Superior temporal gyrus (tissue), 1 donor: ENCODE measurements around the gene LRRC42.

Source experiments
- DNase-seq: peaks from one replicate; pipeline ENCODE4 v3.0.0-alpha.2; 2016; ENCODE audit errors: extremely low spot score

Gene LRRC42

GRCh38 chr1:53942127-53942957, 3.8 kb upstream of the LRRC42 start:
- no peak for DNase-seq

- no peak for DNase-seq
Measured at GRCh38 chr1:53943090-53943489, 3.1 kb upstream of the LRRC42 start.

- no peak for DNase-seq
Measured at GRCh38 chr1:53943490-53944043, 2.6 kb upstream of the LRRC42 start.

GRCh38 chr1:53944469-53945182, 1.5 kb upstream of the LRRC42 start:
- DNase-seq, result no peak

- peak; percentile 29 for DNase-seq
Measured at GRCh38 chr1:53945183-53945432, 1.0 kb upstream of the LRRC42 start.

- peak; percentile 93 for DNase-seq
Measured at GRCh38 chr1:53945433-53946251, 508 bp upstream of the LRRC42 start, which contains the start of gene IFT25. Gene IFT25 (minus strand): TSS chr1:53945699. CDS start chr1:53940082, 5,617 bp downstream.

- no peak for DNase-seq
Measured at GRCh38 chr1:53947172-53947907, 1.2 kb downstream of the LRRC42 start.

GRCh38 chr1:53948291-53948690, 2.1 kb downstream of the LRRC42 start:
- DNase-seq, result no peak

- DNase-seq, result peak; percentile 53
Measured at GRCh38 chr1:53949023-53949990, 3.2 kb downstream of the LRRC42 start.

- DNase-seq, result no peak
Measured at GRCh38 chr1:53951697-53952096, 5.5 kb downstream of the LRRC42 start.

- no peak for DNase-seq
Measured at GRCh38 chr1:53954128-53954527, 8.0 kb downstream of the LRRC42 start.

GRCh38 chr1:53956308-53957168, 10.4 kb downstream of the LRRC42 start:
- no peak for DNase-seq

GRCh38 chr1:53957194-53957818, 11.2 kb downstream of the LRRC42 start:
- no peak for DNase-seq

GRCh38 chr1:53959664-53960250, 13.6 kb downstream of the LRRC42 start:
- peak; percentile 51 for DNase-seq

- DNase-seq, result no peak
Measured at GRCh38 chr1:53962395-53962794, 16.2 kb downstream of the LRRC42 start.

GRCh38 chr1:53963460-53963859, 17.3 kb downstream of the LRRC42 start:
- DNase-seq, result no peak

GRCh38 chr1:53964109-53964508, 18.0 kb downstream of the LRRC42 start:
- DNase-seq, result no peak

- DNase-seq, result no peak
Measured at GRCh38 chr1:53966794-53967193, 20.6 kb downstream of the LRRC42 start.
